Mucosa of stomach (tissue), 1 donor: ENCODE measurements around the gene NOXA1.

Source experiments
- H3K27me3 ChIP-seq: one replicate; pipeline ENCODE4 v1.7.0; 2013; ENCODE audit warnings: mild to moderate bottlenecking, low read length; ENCODE audit not compliant: control insufficient read depth, insufficient read depth
- H3K36me3 ChIP-seq: one replicate; pipeline ENCODE4 v1.7.0; 2013; ENCODE audit warnings: low read length; ENCODE audit not compliant: control insufficient read depth, insufficient read depth
- H3K4me1 ChIP-seq: one replicate; pipeline ENCODE4 v1.7.0; 2013; ENCODE audit warnings: mild to moderate bottlenecking, low read length; ENCODE audit not compliant: control insufficient read depth, insufficient read depth
- H3K4me3 ChIP-seq: one replicate; pipeline ENCODE4 v1.7.0; 2013; ENCODE audit warnings: low read length
- H3K9ac ChIP-seq: one replicate; pipeline ENCODE4 v1.7.0; 2013; ENCODE audit warnings: mild to moderate bottlenecking, low read length, moderate library complexity
- H3K9me3 ChIP-seq: one replicate; pipeline ENCODE4 v1.7.0; 2013; ENCODE audit warnings: mild to moderate bottlenecking, low read length, moderate library complexity; ENCODE audit not compliant: control insufficient read depth
- donor health status: Pancreatic carcinoma.

Gene NOXA1

DNA sequence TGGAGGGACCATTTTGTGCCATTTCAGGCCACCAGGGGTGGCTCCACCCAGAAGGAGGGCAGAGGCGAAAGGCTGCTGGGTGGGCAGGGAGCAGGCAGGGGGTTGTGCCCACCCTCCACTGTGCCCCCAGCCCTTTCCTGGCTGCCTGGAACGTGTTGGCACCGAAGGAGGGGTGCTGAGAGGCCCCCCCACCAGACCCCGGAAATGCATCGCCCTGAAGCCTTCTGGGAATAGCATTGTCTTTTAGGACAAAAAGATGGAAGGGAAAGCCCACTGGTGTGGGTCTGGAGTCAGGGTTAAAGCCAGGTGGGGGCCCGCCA, 5.1 kb downstream of the NOXA1 start:
- H3K9ac ChIP-seq = no peak overlapping the region
- H3K36me3 ChIP-seq = no peaks in the 10 kb centered on the region
- no peak overlapping the region for H3K4me3 ChIP-seq
- no peaks in the 10 kb centered on the region for H3K9me3 ChIP-seq
- H3K27me3 ChIP-seq = no peaks in the 10 kb centered on the region
- H3K4me1 ChIP-seq = peaks cover 24% of the 10 kb centered on the region

DNA sequence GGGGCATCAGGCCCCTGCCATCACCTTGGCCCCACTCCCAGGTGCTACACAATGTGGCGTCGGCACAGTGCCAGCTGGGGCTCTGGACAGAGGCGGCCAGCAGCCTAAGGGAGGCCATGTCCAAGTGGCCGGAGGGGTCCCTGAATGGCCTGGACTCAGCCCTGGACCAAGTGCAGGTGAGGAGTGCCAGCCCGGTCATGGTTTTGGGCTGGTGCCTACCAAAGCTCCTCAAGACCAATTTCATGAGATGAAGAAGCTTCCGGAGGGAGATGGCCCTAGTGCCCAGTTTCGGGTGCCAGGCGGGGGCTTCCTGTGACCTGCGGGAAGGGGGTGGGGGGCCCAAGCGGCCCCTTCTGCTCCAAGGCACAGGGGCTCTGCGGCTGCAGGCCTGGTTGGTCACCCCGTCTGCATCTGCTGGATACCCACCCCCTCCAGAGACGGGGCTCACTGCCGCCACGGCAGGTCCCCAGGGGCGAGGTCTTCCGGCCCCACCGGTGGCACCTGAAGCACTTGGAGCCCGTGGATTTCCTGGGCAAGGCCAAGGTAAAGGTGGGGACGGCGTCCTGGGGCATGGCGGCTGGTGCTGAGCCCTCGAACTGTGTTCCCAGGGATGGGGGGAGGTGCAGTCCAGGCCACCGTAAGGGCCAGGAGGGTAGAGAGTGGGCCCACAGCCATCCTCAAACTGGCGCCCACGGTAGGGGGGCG, 5.8 kb downstream of the NOXA1 start:
- peaks cover 22% of the 10 kb centered on the region for H3K4me1 ChIP-seq
- no peaks in the 10 kb centered on the region for H3K9me3 ChIP-seq
- H3K4me3 ChIP-seq = no peak overlapping the region
- no peak overlapping the region for H3K9ac ChIP-seq
- H3K27me3 ChIP-seq = no peaks in the 10 kb centered on the region
- no peaks in the 10 kb centered on the region for H3K36me3 ChIP-seq

DNA sequence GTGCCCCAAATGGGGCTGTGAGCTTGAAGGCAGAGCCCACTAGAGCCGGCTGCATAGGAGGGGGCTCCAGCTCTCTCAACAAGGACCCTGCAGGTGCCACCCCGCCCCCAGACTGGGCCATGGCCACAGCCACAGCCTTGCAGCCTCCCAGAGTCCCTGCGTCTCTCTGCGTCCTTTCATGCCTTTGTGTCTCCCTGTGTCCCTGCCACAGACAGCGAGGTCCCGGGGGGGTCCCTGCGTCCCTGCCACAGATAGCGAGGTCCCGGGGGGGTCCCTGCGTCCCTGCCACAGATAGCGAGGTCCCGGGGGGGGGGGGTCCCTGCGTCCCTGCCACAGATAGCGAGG, 6.3 kb downstream of the NOXA1 start:
- Histone ChIP-seq H3K9me3 (no peaks in the 10 kb centered on the region), H3K4me1 (peaks cover 17% of the 10 kb centered on the region), H3K9ac (no peak overlapping the region), H3K36me3 (no peaks in the 10 kb centered on the region), H3K27me3 (no peaks in the 10 kb centered on the region), H3K4me3 (no peak overlapping the region)

DNA sequence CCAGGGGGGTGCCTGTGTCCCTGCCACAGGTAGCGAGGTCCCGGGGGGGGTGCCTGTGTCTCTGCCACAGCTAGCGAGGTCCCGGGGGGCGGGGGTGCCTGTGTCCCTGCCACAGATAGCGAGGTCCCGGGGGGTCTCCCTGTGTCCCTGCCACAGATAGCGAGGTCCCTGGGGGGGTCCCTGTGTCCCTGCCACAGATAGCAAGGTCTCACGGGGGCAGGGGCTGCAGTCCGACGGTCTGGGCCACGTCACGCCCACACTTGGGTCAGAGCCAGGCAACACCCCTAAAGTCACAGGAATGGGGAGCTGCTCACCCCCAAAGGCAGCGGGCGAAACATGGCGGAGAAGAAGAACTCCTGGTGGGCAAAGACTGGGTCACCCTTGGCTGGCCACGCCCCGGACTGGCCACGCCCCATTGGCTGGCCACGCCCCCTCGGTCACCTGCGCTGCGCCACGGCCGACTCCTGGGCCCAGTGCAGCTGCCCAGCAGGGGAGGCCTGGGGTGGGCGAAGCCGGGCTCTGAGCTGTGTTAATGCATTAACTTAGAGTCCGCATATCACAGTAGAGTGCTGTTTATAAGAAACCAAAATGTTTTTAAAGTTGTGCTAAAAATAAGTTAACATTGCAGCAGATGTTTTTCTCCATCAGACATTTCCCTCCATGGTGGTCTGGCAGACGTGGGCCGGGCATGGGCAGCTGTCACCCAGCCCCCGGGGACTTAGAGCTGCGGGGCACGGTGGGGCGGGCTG, 7.0 kb downstream of the NOXA1 start:
- Histone ChIP-seq H3K4me3 (no peak overlapping the region), H3K36me3 (no peaks in the 10 kb centered on the region), H3K4me1 (peaks cover 22% of the 10 kb centered on the region), H3K9ac (no peak overlapping the region), H3K27me3 (no peaks in the 10 kb centered on the region), H3K9me3 (no peaks in the 10 kb centered on the region)

DNA sequence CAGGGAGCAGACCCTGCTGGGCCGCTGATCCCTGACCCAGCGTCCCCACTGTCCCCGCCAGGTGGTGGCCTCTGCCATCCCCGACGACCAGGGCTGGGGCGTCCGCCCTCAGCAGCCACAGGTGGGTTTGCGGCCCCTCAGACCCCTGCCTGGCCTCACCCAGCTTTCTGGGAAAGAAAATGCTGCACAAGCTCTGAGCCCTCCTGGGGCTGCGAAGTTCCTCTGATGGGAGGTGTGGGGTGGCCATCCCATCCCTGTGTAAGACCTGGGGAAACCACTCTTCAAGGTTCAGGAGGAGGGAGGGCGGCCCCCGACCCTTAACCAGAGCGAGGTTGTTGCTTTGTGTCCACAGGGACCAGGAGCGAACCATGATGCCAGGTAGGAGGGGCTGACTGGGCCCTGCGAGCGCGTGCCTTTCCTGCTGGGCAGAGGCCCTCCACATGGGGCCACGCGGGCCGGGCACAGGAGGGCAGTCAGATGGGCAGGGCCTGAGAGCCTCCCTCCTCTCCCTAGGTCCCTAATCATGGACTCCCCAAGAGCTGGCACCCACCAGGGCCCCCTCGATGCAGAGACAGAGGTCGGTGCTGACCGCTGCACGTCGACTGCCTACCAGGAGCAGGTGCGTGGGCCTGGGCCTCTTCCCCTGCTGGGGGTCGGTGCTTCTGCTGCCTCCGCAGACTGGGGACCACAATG, 7.7 kb downstream of the NOXA1 start:
- H3K27me3 ChIP-seq = no peaks in the 10 kb centered on the region
- H3K4me1 ChIP-seq = peaks cover 29% of the 10 kb centered on the region
- H3K9me3 ChIP-seq = no peaks in the 10 kb centered on the region
- H3K9ac ChIP-seq = no peak overlapping the region
- no peak overlapping the region for H3K4me3 ChIP-seq
- no peaks in the 10 kb centered on the region for H3K36me3 ChIP-seq

DNA sequence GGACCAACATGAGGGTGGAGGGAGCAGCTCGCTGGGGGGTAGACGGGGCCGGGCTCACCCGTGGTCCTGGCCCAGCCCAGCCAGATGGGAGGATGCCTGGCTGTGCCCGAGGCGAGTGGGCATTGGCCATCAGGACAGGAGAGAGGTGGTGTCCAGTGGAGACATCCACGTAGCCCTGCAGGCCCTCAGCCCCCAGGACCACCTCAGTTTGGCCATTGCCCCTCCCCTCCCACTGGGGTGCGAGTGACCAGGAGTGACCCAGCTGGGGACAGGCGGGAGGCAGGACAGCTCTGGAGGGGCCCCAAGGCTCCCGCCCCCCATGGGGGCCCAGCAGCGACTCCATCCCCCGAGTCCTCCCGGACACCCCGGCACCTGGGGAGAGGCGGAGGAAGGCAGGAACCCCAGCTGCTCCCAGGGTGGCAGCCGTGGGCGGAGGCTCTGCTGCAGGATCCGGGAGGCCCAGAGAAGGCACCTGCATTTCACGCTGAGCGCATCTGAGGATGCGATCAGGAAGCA, 8.3 kb downstream of the NOXA1 start:
- H3K9me3 ChIP-seq = no peaks in the 10 kb centered on the region

DNA sequence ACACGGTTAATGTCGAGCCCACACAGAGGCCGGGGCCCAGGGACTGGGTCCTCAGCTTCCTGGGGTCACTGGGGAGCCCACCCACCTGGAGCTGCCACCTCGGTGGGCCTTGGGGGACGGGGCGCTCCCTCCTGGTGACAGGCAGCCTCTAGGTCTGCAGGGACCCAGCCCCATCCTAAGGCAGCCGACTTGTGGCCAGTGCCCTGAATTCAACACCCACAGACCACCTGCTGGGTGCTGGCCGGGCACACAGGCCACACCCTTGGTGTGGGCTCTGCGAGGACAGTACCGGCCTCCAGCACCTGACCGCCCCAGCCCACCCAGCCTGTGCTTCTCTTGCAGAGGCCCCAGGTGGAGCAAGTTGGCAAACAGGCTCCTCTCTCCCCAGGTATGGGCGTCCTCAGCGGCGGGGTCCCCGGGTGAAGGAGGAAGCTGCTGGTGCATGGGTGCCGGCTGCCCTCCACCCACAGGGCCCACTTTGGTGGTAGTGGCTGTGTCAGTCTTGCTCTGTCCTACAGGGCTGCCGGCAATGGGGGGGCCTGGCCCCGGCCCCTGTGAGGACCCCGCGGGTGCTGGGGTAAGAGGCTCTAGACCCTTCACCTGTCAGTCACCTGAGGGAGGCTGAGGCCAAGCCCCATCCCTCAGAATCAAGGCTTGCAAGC, 9.6 kb downstream of the NOXA1 start:
- Histone ChIP-seq H3K27me3 (no peaks in the 10 kb centered on the region), H3K9me3 (no peaks in the 10 kb centered on the region), H3K36me3 (no peaks in the 10 kb centered on the region), H3K4me3 (no peak overlapping the region), H3K4me1 (peaks cover 48% of the 10 kb centered on the region), H3K9ac (no peak overlapping the region)

More for the DNA sequence above, 8.3 kb downstream of the NOXA1 start:
- Histone ChIP-seq H3K4me3 (no peak overlapping the region), H3K4me1 (peaks cover 35% of the 10 kb centered on the region), H3K9ac (no peak overlapping the region), H3K27me3 (no peaks in the 10 kb centered on the region), H3K36me3 (no peaks in the 10 kb centered on the region)

DNA sequence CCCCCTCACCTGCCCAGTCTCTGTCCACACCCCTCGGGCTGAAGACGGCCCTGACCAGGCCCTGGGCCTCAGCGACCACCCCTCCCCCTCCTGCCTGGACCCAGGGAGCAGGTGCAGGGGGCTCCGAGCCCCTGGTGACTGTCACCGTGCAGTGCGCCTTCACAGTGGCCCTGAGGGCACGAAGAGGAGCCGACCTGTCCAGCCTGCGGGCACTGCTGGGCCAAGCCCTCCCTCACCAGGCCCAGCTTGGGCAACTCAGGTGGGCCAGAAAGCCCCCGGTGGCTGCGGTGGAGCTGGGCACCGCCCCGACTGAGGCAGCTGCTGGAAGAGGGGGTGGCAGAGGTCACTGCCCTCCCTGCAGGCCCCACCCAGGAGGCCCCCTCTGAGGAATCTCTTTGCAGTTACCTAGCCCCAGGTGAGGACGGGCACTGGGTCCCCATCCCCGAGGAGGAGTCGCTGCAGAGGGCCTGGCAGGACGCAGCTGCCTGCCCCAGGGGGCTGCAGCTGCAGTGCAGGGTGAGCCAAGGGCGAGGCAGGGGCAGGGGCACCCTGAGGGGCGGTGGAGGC, 10.2 kb downstream of the NOXA1 start:
- no peak overlapping the region for H3K9ac ChIP-seq
- no peak overlapping the region for H3K4me3 ChIP-seq
- H3K9me3 ChIP-seq = no peaks in the 10 kb centered on the region
- peaks cover 47% of the 10 kb centered on the region for H3K4me1 ChIP-seq
- H3K27me3 ChIP-seq = no peaks in the 10 kb centered on the region
- no peaks in the 10 kb centered on the region for H3K36me3 ChIP-seq

DNA sequence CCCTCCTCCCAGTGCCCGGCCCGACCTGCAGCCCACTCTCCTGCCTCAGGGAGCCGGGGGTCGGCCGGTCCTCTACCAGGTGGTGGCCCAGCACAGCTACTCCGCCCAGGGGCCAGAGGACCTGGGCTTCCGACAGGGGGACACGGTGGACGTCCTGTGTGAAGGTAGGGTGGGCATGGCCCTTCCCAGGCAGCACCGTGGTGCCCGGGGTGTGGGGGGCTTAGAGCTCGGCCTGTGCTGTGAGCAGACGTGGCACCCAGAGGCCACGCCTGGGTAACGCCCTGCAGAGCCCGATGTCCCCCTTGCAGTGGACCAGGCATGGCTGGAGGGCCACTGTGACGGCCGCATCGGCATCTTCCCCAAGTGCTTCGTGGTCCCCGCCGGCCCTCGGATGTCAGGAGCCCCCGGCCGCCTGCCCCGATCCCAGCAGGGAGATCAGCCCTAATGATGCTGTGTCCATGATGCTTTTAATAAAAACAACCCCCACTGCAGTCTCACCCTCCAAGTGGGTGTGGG, 10.8 kb downstream of the NOXA1 start:
- no peak overlapping the region for H3K4me3 ChIP-seq
- H3K9me3 ChIP-seq = no peaks in the 10 kb centered on the region
- no peaks in the 10 kb centered on the region for H3K36me3 ChIP-seq
- H3K27me3 ChIP-seq = no peaks in the 10 kb centered on the region
- peaks cover 46% of the 10 kb centered on the region for H3K4me1 ChIP-seq
- no peak overlapping the region for H3K9ac ChIP-seq

DNA sequence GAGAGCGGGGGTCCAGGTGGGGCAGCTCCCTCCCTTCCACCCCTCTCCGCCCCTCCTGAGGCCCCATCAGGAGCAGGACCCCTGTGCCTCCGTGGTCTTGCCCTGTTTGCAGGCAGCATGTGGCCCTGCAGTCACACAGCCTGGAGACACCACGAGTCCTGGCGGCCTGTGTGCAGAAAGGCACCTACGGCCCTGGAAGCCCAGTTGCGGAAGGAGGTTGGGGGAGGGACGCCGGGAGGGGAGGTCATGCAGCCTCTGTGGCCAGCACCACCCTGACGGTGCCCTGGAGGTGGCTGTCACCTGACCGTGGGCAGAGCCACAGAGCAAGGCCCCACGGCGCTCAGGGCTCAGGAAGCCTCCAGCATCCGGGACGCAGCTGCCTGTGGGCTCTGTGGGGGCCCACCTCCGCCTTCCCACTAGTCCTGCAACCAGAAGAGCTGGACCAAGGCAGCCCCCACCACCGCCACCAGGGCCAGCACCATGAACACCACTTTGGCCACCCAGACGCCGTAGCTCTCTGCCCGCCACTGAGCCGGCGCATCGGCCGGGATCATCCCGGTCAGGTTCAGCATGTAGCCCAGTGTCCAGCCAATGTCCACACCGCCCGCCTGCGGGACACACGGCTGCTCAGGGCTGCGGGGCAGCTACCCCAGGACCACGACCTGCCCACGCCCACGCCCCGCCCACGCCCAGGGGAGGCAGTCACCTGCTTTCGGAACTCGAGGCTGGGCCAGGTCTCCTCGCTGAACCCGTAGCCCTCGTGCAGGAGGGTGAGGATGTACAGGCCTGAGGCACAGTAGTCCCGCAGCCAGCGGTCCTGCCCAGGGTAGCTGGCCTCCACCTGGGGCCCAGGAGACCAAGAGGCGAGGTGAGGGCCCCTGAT, 11.5 kb downstream of the NOXA1 start:
- no peak overlapping the region for H3K4me3 ChIP-seq
- no peak overlapping the region for H3K9ac ChIP-seq
- H3K9me3 ChIP-seq = no peaks in the 10 kb centered on the region
- H3K27me3 ChIP-seq = no peaks in the 10 kb centered on the region
- no peaks in the 10 kb centered on the region for H3K36me3 ChIP-seq
- H3K4me1 ChIP-seq = peaks cover 52% of the 10 kb centered on the region

DNA sequence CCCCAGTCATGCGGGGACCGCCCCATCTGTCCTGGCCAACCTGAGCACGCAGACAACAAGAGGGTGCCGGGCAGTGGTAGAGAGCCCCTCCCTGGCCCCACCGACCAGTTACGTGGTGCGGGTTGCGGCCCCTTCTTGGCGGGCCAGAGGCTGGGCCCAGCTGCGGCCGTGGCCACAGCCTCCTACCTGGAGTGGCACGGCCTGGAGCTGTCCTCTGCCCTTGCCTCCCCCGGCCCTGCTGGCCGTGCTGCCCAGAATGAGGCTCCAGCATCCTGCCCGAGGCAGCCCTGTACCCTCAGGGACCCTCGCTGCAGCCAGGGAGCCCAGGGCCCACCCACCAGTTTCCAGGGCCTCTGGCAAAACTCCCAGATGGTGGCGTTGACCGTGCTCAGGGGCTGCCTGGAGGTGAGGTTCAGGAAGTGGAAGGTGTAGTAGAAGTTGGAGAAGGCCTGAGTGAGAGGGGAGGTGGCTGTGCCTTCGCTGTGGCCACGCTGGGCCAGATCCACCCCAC, 12.2 kb downstream of the NOXA1 start:
- Histone ChIP-seq H3K27me3 (no peaks in the 10 kb centered on the region), H3K4me3 (peak overlapping the region; percentile 46), H3K4me1 (peaks cover 45% of the 10 kb centered on the region), H3K9ac (peak overlapping the region; percentile 83), H3K9me3 (no peaks in the 10 kb centered on the region), H3K36me3 (no peaks in the 10 kb centered on the region)
